HepG2 (cell line): ENCODE data around the gene GPRC5D. TPM values are rescaled to one million over a fixed set of nuclear protein-coding genes. Genes with fewer than 3 reads are reported as not detected.
A peak's percentile ranks its signal among the peaks of the same experiment; 100 is the strongest.

Experiments used
- BRF2 ChIP-seq: sonication (generic); formaldehyde crosslinking; IDR thresholded peaks from 2 replicates; pipeline ENCODE4 v1.8.1; 2022; ENCODE audit warnings: mild to moderate bottlenecking, missing genetic modification reagents
- NCOA5 ChIP-seq: sonication (generic); formaldehyde crosslinking; IDR thresholded peaks from 2 replicates; pipeline ENCODE4 v1.4.0; 2020; ENCODE audit warnings: missing genetic modification reagents
- NR2F2 ChIP-seq: IDR thresholded peaks from 2 replicates; pipeline ENCODE4 v1.6.1; 2012; ENCODE audit warnings: low read depth, inconsistent platforms, borderline replicate concordance
- ONECUT2 ChIP-seq: sonication (generic); formaldehyde crosslinking; IDR thresholded peaks from 2 replicates; pipeline ENCODE4 v1.4.0; 2020; ENCODE audit warnings: missing genetic modification reagents
- PATZ1 ChIP-seq: sonication (generic); formaldehyde crosslinking; IDR thresholded peaks from 2 replicates; pipeline ENCODE4 v1.4.0; 2020; ENCODE audit warnings: missing genetic modification reagents
- PHF21A ChIP-seq: sonication (generic); formaldehyde crosslinking; IDR thresholded peaks from 2 replicates; pipeline ENCODE4 v1.5.0; 2020; ENCODE audit warnings: mild to moderate bottlenecking, missing genetic modification reagents
- PHF8 ChIP-seq: sonication (generic); formaldehyde crosslinking; IDR thresholded peaks from 2 replicates; pipeline ENCODE4 v1.5.0; 2020; ENCODE audit warnings: missing genetic modification reagents
- RBFOX2 ChIP-seq: fragments of 200-400 bp; formaldehyde crosslinking; IDR thresholded peaks from 2 replicates; pipeline ENCODE4 v1.6.1; 2017; ENCODE audit warnings: low read depth, mild to moderate bottlenecking, low read length
- RXRA ChIP-seq: sonication (generic); formaldehyde crosslinking; IDR thresholded peaks from 2 replicates; pipeline ENCODE4 v1.5.1; 2020; ENCODE audit warnings: missing genetic modification reagents
- SP4 ChIP-seq: sonication (generic); formaldehyde crosslinking; IDR thresholded peaks from 2 replicates; pipeline ENCODE4 v1.8.1; 2023; ENCODE audit warnings: mild to moderate bottlenecking, missing genetic modification reagents
- SPEN ChIP-seq: sonication (generic); formaldehyde crosslinking; IDR thresholded peaks from 2 replicates; pipeline ENCODE4 v1.5.1; 2020; ENCODE audit warnings: low read depth, mild to moderate bottlenecking, missing genetic modification reagents
- YEATS4 ChIP-seq: sonication (generic); formaldehyde crosslinking; IDR thresholded peaks from 2 replicates; pipeline ENCODE4 v1.4.0; 2020; ENCODE audit warnings: missing genetic modification reagents, borderline replicate concordance
- ZFP82 ChIP-seq: sonication (generic); formaldehyde crosslinking; IDR thresholded peaks from 2 replicates; pipeline ENCODE4 v1.5.1; 2020; ENCODE audit warnings: mild to moderate bottlenecking, missing genetic modification reagents, borderline replicate concordance
- ZNF7 ChIP-seq: IDR thresholded peaks from 2 replicates; pipeline ENCODE4 v1.6.1; 2016; ENCODE audit warnings: missing biosample characterization, missing genetic modification reagents
- ZNF724P ChIP-seq: sonication (generic); formaldehyde crosslinking; IDR thresholded peaks from 2 replicates; pipeline ENCODE4 v1.8.0; 2022; ENCODE audit warnings: missing genetic modification reagents, borderline replicate concordance
- ZNF777 ChIP-seq: sonication (generic); formaldehyde crosslinking; IDR thresholded peaks from 2 replicates; pipeline ENCODE4 v1.4.0; 2020; ENCODE audit warnings: missing genetic modification reagents
- polyA plus RNA-seq, 8 experiments: library from polyadenylated mRNA; depleted of rRNA in 3 of 8; stranded (reverse) in 7 of 8; unstranded in 1 of 8; fragments of >200 nt; fragmentation: Illumina TruSeq in 4 of 8; extraction: Trizol in 4 of 8; gene quantifications; 2 replicates each; pipeline versions ENCODE4 v1.2.1 to v1.2.3, GENCODE V29; 2011 to 2016; ENCODE audit warnings: low read depth in 4 of 8, missing spikeins in 1 of 8, mixed read lengths in 1 of 8; ENCODE audit not compliant: insufficient read depth in 1 of 8
- total RNA-seq, 5 experiments: library from RNA; depleted of rRNA; stranded (reverse); fragments of >200 nt; fragmentation: Illumina TruSeq; extraction: Trizol; gene quantifications; 2 replicates each; pipeline ENCODE4 v1.2.3, GENCODE V29; 2016; ENCODE audit warnings: low read depth in 1 of 5
- TF ChIP-seq, protein P1 (sequence below): IDR thresholded peaks from 2 replicates; pipeline ENCODE4 v1.6.1; 2016; ENCODE audit warnings: missing compliant biosample characterization, missing genetic modification reagents, borderline replicate concordance
- TF ChIP-seq, protein P2 (sequence below): sonication (generic); formaldehyde crosslinking; IDR thresholded peaks from 2 replicates; pipeline ENCODE4 v1.4.0; 2020; ENCODE audit warnings: mild to moderate bottlenecking, missing genetic modification reagents
- TF ChIP-seq, protein P3 (sequence below): sonication (generic); formaldehyde crosslinking; IDR thresholded peaks from 2 replicates; pipeline ENCODE4 v1.4.0; 2020; ENCODE audit warnings: mild to moderate bottlenecking, missing genetic modification reagents

Gene GPRC5D
- total and polyA plus RNA-seq, 2 of the 13 experiments (the other 11 are each of a cell fraction or from before 2014, with no cell fraction given): not detected

GRCh38 chr12:13000925-13001774 is 49.2 kb upstream of the GPRC5D start (continued):
- TF ChIP-seq RBFOX2 (0 out of 2 replicates have a peak, but pooled peaks have one; percentile 15), PHF21A (CRISPR knock-in tag) (no peak), SPEN (CRISPR knock-in tag) (no peak), ONECUT2 (CRISPR knock-in tag) (no peak), PATZ1 (CRISPR knock-in tag) (peak; percentile 30; the same call in 1 of the 2 replicates), ZNF777 (CRISPR knock-in tag) (peak; percentile 95), ZNF724P (no peak), ZFP82 (CRISPR knock-in tag) (peak; percentile 28; the same call in 1 of the 2 replicates), BRF2 (CRISPR knock-in tag) (0 out of 2 replicates have a peak, but pooled peaks have one; percentile 5), ZNF7 (CRISPR knock-in tag) (no peak), SP4 (no peak), PHF8 (CRISPR knock-in tag) (peak; percentile 58; the same call in 1 of the 2 replicates), NR2F2 (no peak), YEATS4 (0 out of 2 replicates have a peak, but pooled peaks have one; percentile 13), NCOA5 (CRISPR knock-in tag) (no peak), RXRA (CRISPR knock-in tag) (no peak)
- TF ChIP-seq, protein P1, sequence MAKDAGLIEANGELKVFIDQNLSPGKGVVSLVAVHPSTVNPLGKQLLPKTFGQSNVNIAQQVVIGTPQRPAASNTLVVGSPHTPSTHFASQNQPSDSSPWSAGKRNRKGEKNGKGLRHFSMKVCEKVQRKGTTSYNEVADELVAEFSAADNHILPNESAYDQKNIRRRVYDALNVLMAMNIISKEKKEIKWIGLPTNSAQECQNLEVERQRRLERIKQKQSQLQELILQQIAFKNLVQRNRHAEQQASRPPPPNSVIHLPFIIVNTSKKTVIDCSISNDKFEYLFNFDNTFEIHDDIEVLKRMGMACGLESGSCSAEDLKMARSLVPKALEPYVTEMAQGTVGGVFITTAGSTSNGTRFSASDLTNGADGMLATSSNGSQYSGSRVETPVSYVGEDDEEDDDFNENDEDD: no peak
- TF ChIP-seq, protein P2, sequence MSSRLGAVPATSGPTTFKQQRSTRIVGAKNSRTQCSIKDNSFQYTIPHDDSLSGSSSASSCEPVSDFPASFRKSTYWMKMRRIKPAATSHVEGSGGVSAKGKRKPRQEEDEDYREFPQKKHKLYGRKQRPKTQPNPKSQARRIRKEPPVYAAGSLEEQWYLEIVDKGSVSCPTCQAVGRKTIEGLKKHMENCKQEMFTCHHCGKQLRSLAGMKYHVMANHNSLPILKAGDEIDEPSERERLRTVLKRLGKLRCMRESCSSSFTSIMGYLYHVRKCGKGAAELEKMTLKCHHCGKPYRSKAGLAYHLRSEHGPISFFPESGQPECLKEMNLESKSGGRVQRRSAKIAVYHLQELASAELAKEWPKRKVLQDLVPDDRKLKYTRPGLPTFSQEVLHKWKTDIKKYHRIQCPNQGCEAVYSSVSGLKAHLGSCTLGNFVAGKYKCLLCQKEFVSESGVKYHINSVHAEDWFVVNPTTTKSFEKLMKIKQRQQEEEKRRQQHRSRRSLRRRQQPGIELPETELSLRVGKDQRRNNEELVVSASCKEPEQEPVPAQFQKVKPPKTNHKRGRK (CRISPR knock-in tag): no peak
- TF ChIP-seq, protein P3, sequence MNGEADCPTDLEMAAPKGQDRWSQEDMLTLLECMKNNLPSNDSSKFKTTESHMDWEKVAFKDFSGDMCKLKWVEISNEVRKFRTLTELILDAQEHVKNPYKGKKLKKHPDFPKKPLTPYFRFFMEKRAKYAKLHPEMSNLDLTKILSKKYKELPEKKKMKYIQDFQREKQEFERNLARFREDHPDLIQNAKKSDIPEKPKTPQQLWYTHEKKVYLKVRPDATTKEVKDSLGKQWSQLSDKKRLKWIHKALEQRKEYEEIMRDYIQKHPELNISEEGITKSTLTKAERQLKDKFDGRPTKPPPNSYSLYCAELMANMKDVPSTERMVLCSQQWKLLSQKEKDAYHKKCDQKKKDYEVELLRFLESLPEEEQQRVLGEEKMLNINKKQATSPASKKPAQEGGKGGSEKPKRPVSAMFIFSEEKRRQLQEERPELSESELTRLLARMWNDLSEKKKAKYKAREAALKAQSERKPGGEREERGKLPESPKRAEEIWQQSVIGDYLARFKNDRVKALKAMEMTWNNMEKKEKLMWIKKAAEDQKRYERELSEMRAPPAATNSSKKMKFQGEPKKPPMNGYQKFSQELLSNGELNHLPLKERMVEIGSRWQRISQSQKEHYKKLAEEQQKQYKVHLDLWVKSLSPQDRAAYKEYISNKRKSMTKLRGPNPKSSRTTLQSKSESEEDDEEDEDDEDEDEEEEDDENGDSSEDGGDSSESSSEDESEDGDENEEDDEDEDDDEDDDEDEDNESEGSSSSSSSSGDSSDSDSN (CRISPR knock-in tag): peak; percentile 82; the same call in 1 of the 2 replicates
